Ovary (tissue), 3 donors: ENCODE measurements around the gene GALC.

Experiments used
- EP300 ChIP-seq: sonication (generic); formaldehyde crosslinking; IDR thresholded peaks from one replicate; pipeline ENCODE4 v1.6.1; 2017; ENCODE audit warnings: antibody characterized with exemption
- TF ChIP-seq, protein P1 (sequence below), 3 donors: fragments of 450-650 bp in 2 of 3; fragments of 200-600 bp in 1 of 3; IDR thresholded peaks; one replicate each; pipeline versions ENCODE4 v1.5.1 to v1.8.0; 2016 to 2022; ENCODE audit warnings: antibody characterized with exemption in 3 of 3, mild to moderate bottlenecking in 1 of 3
- donor health status: DM: no; HTN: no; CAD: no.

DNA sequence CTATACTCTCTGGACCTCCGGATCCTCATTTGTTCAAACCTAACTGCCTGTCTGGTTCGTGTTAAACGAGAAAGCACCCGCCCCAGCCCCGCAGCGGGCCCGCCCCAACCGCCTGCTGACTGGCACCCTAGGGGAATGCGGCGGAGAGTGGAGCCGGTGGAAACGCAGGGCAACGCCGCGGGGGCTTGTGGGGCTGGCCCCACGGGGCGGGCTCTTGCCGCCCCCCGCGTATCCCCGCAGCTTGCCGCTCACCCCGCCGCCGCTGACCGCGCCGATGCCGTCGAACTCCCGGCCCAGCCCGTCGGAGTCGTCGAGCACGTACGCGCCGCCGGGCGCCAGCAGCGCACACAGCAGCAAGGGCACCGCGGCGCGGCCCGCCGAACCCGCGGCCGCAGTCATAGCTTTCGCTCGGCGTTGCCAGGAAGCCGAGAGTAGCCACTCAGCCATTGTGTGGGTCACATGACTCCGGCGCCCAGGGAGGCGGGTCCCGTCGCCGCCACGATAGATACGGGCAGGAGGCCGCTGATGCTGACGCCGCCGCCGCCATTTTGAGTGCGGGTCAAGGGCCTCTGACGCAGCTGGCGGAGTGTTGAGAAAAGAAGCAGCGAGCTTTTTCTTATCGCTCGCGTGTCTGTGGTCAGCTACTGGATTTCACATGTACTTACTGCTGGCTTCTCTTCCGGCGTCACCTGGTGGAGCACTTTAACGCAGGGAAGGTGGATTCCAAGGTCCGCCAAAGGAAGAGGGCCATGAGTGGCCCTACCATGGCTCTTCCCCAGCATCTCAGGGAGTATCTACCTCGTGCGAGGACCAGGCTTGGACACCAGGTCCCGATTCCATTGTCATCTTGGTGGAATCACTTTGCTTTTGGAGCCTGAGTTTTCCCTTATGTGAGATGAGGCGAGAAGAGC, at the start of gene GALC:
- TF ChIP-seq, protein P1, sequence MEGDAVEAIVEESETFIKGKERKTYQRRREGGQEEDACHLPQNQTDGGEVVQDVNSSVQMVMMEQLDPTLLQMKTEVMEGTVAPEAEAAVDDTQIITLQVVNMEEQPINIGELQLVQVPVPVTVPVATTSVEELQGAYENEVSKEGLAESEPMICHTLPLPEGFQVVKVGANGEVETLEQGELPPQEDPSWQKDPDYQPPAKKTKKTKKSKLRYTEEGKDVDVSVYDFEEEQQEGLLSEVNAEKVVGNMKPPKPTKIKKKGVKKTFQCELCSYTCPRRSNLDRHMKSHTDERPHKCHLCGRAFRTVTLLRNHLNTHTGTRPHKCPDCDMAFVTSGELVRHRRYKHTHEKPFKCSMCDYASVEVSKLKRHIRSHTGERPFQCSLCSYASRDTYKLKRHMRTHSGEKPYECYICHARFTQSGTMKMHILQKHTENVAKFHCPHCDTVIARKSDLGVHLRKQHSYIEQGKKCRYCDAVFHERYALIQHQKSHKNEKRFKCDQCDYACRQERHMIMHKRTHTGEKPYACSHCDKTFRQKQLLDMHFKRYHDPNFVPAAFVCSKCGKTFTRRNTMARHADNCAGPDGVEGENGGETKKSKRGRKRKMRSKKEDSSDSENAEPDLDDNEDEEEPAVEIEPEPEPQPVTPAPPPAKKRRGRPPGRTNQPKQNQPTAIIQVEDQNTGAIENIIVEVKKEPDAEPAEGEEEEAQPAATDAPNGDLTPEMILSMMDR (IDR thresholded peaks at IDR 0.05), result peak in 2 of 3 donors; percentile 15 to 28
- no peak for TF ChIP-seq EP300
